CD4-positive, alpha-beta T cell treated with Interleukin-15 for 4 hours (primary cell): ENCODE measurements around the gene URAD.

Source experiments
- DNase-seq: peaks from one replicate; pipeline ENCODE4 v3.0.0-alpha.2; 2020; ENCODE audit warnings: low spot score

URAD gene

GRCh38 chr13:27956576-27957300, 31.8 kb downstream of the URAD start:
- DNase-seq = no peak

GRCh38 chr13:27955014-27955591, 33.4 kb downstream of the URAD start:
- no peak for DNase-seq

GRCh38 chr13:27954406-27954851, 34.1 kb downstream of the URAD start:
- no peak for DNase-seq

- peak; percentile 40 for DNase-seq
These were observed 34.7 kb downstream of the URAD start for GRCh38 chr13:27953676-27954405.

- DNase-seq = no peak
These were observed 35.4 kb downstream of the URAD start for GRCh38 chr13:27952876-27953675.

- no peak for DNase-seq
These were observed 45.5 kb downstream of the URAD start for GRCh38 chr13:27942972-27943371.

GRCh38 chr13:27933580-27934328, 54.7 kb downstream of the URAD start:
- DNase-seq = no peak

GRCh38 chr13:27933118-27933517, 55.4 kb downstream of the URAD start:
- DNase-seq = no peak

- DNase-seq = no peak
These were observed 58.6 kb downstream of the URAD start for GRCh38 chr13:27929868-27930267.

- no peak for DNase-seq
These were observed 59.4 kb downstream of the URAD start for GRCh38 chr13:27928805-27929753.

- no peak for DNase-seq
These were observed 60.1 kb downstream of the URAD start for GRCh38 chr13:27928353-27928804.
